ENCODE results near the gene MEF2C. TPM values are rescaled to one million over a fixed set of nuclear protein-coding genes. Genes with fewer than 3 reads are reported as not detected.

MEF2C gene
- total RNA-seq, 1 donor from 2014 or later = 122 TPM

- peak in 1 of 2 donors; percentile 53 for DNase-seq (ENCODE audit: low read depth in 2 of 2)
Observed at GRCh38 chr5:88830567-88830966, 52.4 kb downstream of the MEF2C start.

- peak; percentile 55 to 67 for DNase-seq (ENCODE audit: low read depth in 2 of 2)
Observed at GRCh38 chr5:88829775-88830174, 53.2 kb downstream of the MEF2C start.

GRCh38 chr5:88829054-88829453, 53.9 kb downstream of the MEF2C start:
- DNase-seq (ENCODE audit: low read depth in 2 of 2) = peak in 1 of 2 donors; percentile 78

GRCh38 chr5:88827997-88828396, 55.0 kb downstream of the MEF2C start:
- peak in 1 of 2 donors; percentile 57 for DNase-seq (ENCODE audit: low read depth in 2 of 2)

GRCh38 chr5:88826646-88827585, 56.1 kb downstream of the MEF2C start:
- peak; percentile 98 to 99 for DNase-seq (ENCODE audit: low read depth in 2 of 2)

GRCh38 chr5:88825584-88826315, 57.2 kb downstream of the MEF2C start:
- peak; percentile 59 to 71 for DNase-seq (ENCODE audit: low read depth in 2 of 2)

- DNase-seq (ENCODE audit: low read depth in 2 of 2) = peak; percentile 95 to 96
Observed at GRCh38 chr5:88824892-88825583, 57.9 kb downstream of the MEF2C start.

GRCh38 chr5:88824141-88824540, 58.8 kb downstream of the MEF2C start:
- peak in 1 of 2 donors; percentile 49 for DNase-seq (ENCODE audit: low read depth in 2 of 2)

- no peak for DNase-seq (ENCODE audit: low read depth in 2 of 2)
Observed at GRCh38 chr5:88823201-88823600, 59.8 kb downstream of the MEF2C start.

- DNase-seq (ENCODE audit: low read depth in 2 of 2) = no peak
Observed at GRCh38 chr5:88821161-88821560, 61.8 kb downstream of the MEF2C start.

- DNase-seq (ENCODE audit: low read depth in 2 of 2) = no peak
Observed at GRCh38 chr5:88820581-88820980, 62.4 kb downstream of the MEF2C start.

- no peak for DNase-seq (ENCODE audit: low read depth in 2 of 2)
Observed at GRCh38 chr5:88819301-88819999, 63.5 kb downstream of the MEF2C start.

GRCh38 chr5:88818296-88818695, 64.7 kb downstream of the MEF2C start:
- no peak for DNase-seq (ENCODE audit: low read depth in 2 of 2)

- no peak for DNase-seq (ENCODE audit: low read depth in 2 of 2)
Observed at GRCh38 chr5:88816195-88816594, 66.8 kb downstream of the MEF2C start.

GRCh38 chr5:88815050-88815789, 67.8 kb downstream of the MEF2C start:
- peak; percentile 83 to 95 for DNase-seq (ENCODE audit: low read depth in 2 of 2)

- peak; percentile 61 to 91 for DNase-seq (ENCODE audit: low read depth in 2 of 2)
Observed at GRCh38 chr5:88813805-88814575, 69.0 kb downstream of the MEF2C start.

- peak in 1 of 2 donors; percentile 71 for DNase-seq (ENCODE audit: low read depth in 2 of 2)
Observed at GRCh38 chr5:88813244-88813643, 69.7 kb downstream of the MEF2C start.

- no peak for DNase-seq (ENCODE audit: low read depth in 2 of 2)
Observed at GRCh38 chr5:88808153-88808552, 74.8 kb downstream of the MEF2C start.

GRCh38 chr5:88807327-88807726, 75.7 kb downstream of the MEF2C start:
- no peak for DNase-seq (ENCODE audit: low read depth in 2 of 2)

- no peak for DNase-seq (ENCODE audit: low read depth in 2 of 2)
Observed at GRCh38 chr5:88806338-88806737, 76.6 kb downstream of the MEF2C start.

Data from lung microvascular endothelial cell (primary cell).